Measurements from ENCODE around the gene CLSTN1. TPM values are rescaled to one million over a fixed set of nuclear protein-coding genes. Genes with fewer than 3 reads are reported as not detected.
A peak's percentile ranks its signal among the peaks of the same experiment; 100 is the strongest.

The CLSTN1 gene
- total and polyA plus RNA-seq, 2 of the 8 experiments (the other 6 are each of a cell fraction or from before 2014, with no cell fraction given): 34.2 to 97.4 TPM

GRCh38 chr1:9844106-9844505 is 20.3 kb upstream of the CLSTN1 start:
- Histone ChIP-seq H3K23me2 (ENCODE audit: low read depth, low read length) (no peaks in the 10 kb centered on the region; the same call in 1 of the 2 replicates), H3K4me3 (ENCODE audit: extremely low read depth in 1 of 4, insufficient read depth in 2 of 4, low read depth in 3 of 4, low read length in 4 of 4) (no peak overlapping the region), H3K56ac (replicated peaks; ENCODE audit: insufficient read length, low read depth, low read length) (no peak overlapping the region), H3K4me2 (ENCODE audit: insufficient read depth in 1 of 2, low read depth in 2 of 2, low read length in 2 of 2) (no peak overlapping the region), H2BK12ac (ENCODE audit: low read depth, low read length) (0 out of 2 replicates have a peak overlapping the region, but pooled peaks have one; percentile 68), H3K23ac (ENCODE audit: insufficient read length) (no peak overlapping the region), H2AFZ (ENCODE audit: low read length) (no peak overlapping the region), H2AK5ac (ENCODE audit: low read depth, low read length) (no peak overlapping the region), H3K9ac (replicated peaks in 1 of 4; ENCODE audit: extremely low read depth in 1 of 4, low read depth in 3 of 4, low read length in 3 of 4) (no peak overlapping the region), H3K27ac (ENCODE audit: low read depth, low read length) (no peak overlapping the region), H3K4ac (replicated peaks; ENCODE audit: insufficient read length, low read depth, low read length) (no peak overlapping the region), H3K79me1 (ENCODE audit: low read depth, low read length) (no peaks in the 10 kb centered on the region), H2BK120ac (replicated peaks; ENCODE audit: low read depth, low read length) (no peak overlapping the region), H4K8ac (ENCODE audit: extremely low read depth, insufficient read depth, low read length) (no peak overlapping the region), H2BK20ac (ENCODE audit: low read length) (no peak overlapping the region), H4K91ac (replicated peaks; ENCODE audit: insufficient read length, low read length) (no peak overlapping the region), H3K27me3 (replicated peaks in 1 of 4; ENCODE audit: control insufficient read depth in 3 of 4, extremely low read depth in 1 of 4, insufficient read depth in 3 of 4, low read length in 3 of 4) (no peaks in the 10 kb centered on the region), H4K20me1 (replicated peaks in 1 of 2; ENCODE audit: control insufficient read depth in 1 of 2, insufficient read depth in 2 of 2, low read length in 2 of 2) (peaks cover 0 to 1% of the 10 kb centered on the region in 2 experiments), H3K18ac (ENCODE audit: extremely low read depth, low read length) (no peak overlapping the region), H2BK15ac (ENCODE audit: low read length) (no peak overlapping the region), H3K36me3 (ENCODE audit: control insufficient read depth in 2 of 4, insufficient read depth in 4 of 4, low read length in 3 of 4) (no peaks in the 10 kb centered on the region), H3K4me1 (replicated peaks in 1 of 4; ENCODE audit: control insufficient read depth in 3 of 4, insufficient read depth in 4 of 4, low read length in 3 of 4) (peaks cover 0 to 22% (median 16%) of the 10 kb centered on the region in 4 experiments; a peak in 6 of 7 replicates), H2BK5ac (ENCODE audit: low read depth, low read length) (0 out of 2 replicates have a peak overlapping the region, but pooled peaks have one; percentile 16), H3K14ac (ENCODE audit: insufficient read length) (no peak overlapping the region), H4K5ac (ENCODE audit: insufficient read length, low read depth, low read length) (no peak overlapping the region), H3K79me2 (ENCODE audit: control insufficient read depth in 1 of 2, insufficient read depth in 2 of 2, low read length in 2 of 2) (no peaks in the 10 kb centered on the region), H3K9me3 (ENCODE audit: insufficient read depth in 2 of 2, low read depth in 1 of 2, low read length in 1 of 2) (no peaks in the 10 kb centered on the region)
- FAIRE-seq (no peak), DNase-seq (ENCODE audit: low read depth in 1 of 2, low spot score in 2 of 2) (no peak)
- TF ChIP-seq CTCF (IDR thresholded peaks at IDR 0.05; ENCODE audit: control extremely low read depth in 1 of 3, insufficient read depth in 1 of 3, low read depth in 1 of 3, low read length in 3 of 3): no peak
- no peak for TF ChIP-seq GTF2F1 (IDR thresholded peaks at IDR 0.05; ENCODE audit: borderline replicate concordance, low read depth, low read length)
- no peak for TF ChIP-seq HDAC6 (IDR thresholded peaks at IDR 0.05; ENCODE audit: low read depth, low read length)
- no peak for TF ChIP-seq JUND (IDR thresholded peaks at IDR 0.05; ENCODE audit: low read length)
- TF ChIP-seq RFX5 (IDR thresholded peaks at IDR 0.05; ENCODE audit: borderline replicate concordance, low read depth, low read length): no peak
- TF ChIP-seq POLR2AphosphoS5 (IDR thresholded peaks at IDR 0.05; ENCODE audit: low read depth, low read length): no peak
- no peak for TF ChIP-seq CBX5 (IDR thresholded peaks at IDR 0.05; ENCODE audit: low read depth, low read length)
- TF ChIP-seq TCF12 (IDR thresholded peaks at IDR 0.05; ENCODE audit: low read depth, low read length): no peak
- no peak for TF ChIP-seq MAFK (IDR thresholded peaks at IDR 0.05; ENCODE audit: low read depth, low read length)
- POLR2A ChIA-PET (ENCODE audit: partially characterized antibody): no interaction called here
- WGBS, 2 experiments (ENCODE audit: extremely low coverage in 1 of 2, insufficient coverage in 1 of 2, insufficient read length in 1 of 2, insufficient replicate concordance in 2 of 2, low coverage in 1 of 2, low lambda C conversion rate in 2 of 2, missing lambda C conversion rate in 1 of 2): 95% methylated on average over 10 of the region's 12 CpGs; no CpG with 5 or more reads in 1 of the 2 experiments
- CTCF ChIA-PET (ENCODE audit: partially characterized antibody): interaction anchor here (0.5 to 5.3 kb wide), 8 partner anchors 16 to 348 kb away, joined by 3 to 29 read pairs (median 7); no protein-coding TSS in a partner anchor

All from H1 (cell line).